HUDEP-2 (cell line): Measurements from ENCODE around the gene ZNF165.
A peak's percentile ranks its signal among the peaks of the same experiment; 100 is the strongest.

ENCODE experiments used
- DNase-seq, 76 experiments: peaks; one replicate each; lab custom pipeline; 2025; ENCODE audit not compliant: unreplicated experiment in 76 of 76; lab: John Stamatoyannopoulos, UW

ZNF165 gene

GRCh38 chr6:28118217-28118616, 37.8 kb downstream of the ZNF165 start:
- DNase-seq, result no peak

- peak in 2 of 76 experiments; percentile 29 to 77 for DNase-seq
Observed at GRCh38 chr6:28121876-28122275, 41.5 kb downstream of the ZNF165 start.

GRCh38 chr6:28122283-28122682, 41.9 kb downstream of the ZNF165 start:
- DNase-seq, result peak in 67 of 76 experiments; percentile 24 to 98 (median 77)

GRCh38 chr6:28124350-28124970, 44.1 kb downstream of the ZNF165 start, which contains the start of gene ZSCAN16:
Gene ZSCAN16 (plus strand): TSS chr6:28124609. CDS start chr6:28125444, 835 bp downstream.
- DNase-seq, result peak in 74 of 76 experiments; percentile 48 to 95 (median 84)

GRCh38 chr6:28124971-28125353, 44.6 kb downstream of the ZNF165 start:
- no peak for DNase-seq

- peak in 3 of 76 experiments; percentile 17 to 33 (median 22) for DNase-seq
Observed at GRCh38 chr6:28125401-28125800, 45.0 kb downstream of the ZNF165 start.

- peak in 45 of 76 experiments; percentile 11 to 70 (median 38) for DNase-seq
Observed at GRCh38 chr6:28134015-28134414, 53.6 kb downstream of the ZNF165 start.

- DNase-seq, result no peak
Observed at GRCh38 chr6:28134716-28135115, 54.3 kb downstream of the ZNF165 start.

GRCh38 chr6:28135393-28135792, 55.0 kb downstream of the ZNF165 start:
- DNase-seq, result peak in 8 of 76 experiments; percentile 7 to 53 (median 24)

- peak; percentile 75 to 98 (median 95) for DNase-seq
Observed at GRCh38 chr6:28136585-28137504, 56.5 kb downstream of the ZNF165 start.

GRCh38 chr6:28137505-28137981, 57.2 kb downstream of the ZNF165 start:
- DNase-seq, result peak in 20 of 76 experiments; percentile 16 to 66 (median 49)
